Mesothelial cell of epicardium (in vitro differentiated cells): Measurements from ENCODE around the gene ROR2. TPM values are rescaled to one million over a fixed set of nuclear protein-coding genes. Genes with fewer than 3 reads are reported as not detected.

Experiments used
- DNase-seq, 2 experiments: peaks; one replicate each; pipeline ENCODE4 v3.0.0; 2021; ENCODE audit warnings: low spot score in 2 of 2; ENCODE audit not compliant: unreplicated experiment in 2 of 2
- H3K27ac Mint-ChIP-seq: 2 replicates; pipeline ENCODE4 v1.8.0; 2021; ENCODE audit warnings: mixed read lengths
- H3K27me3 Mint-ChIP-seq: 2 replicates; pipeline ENCODE4 v1.8.0; 2021; ENCODE audit warnings: low read depth, mixed read lengths
- H3K36me3 Mint-ChIP-seq: 2 replicates; pipeline ENCODE4 v1.8.0; 2021; ENCODE audit warnings: mixed read lengths
- H3K4me1 Mint-ChIP-seq: 2 replicates; pipeline ENCODE4 v1.8.0; 2021; ENCODE audit warnings: mixed read lengths
- H3K4me3 Mint-ChIP-seq: 2 replicates; pipeline ENCODE4 v1.8.0; 2021; ENCODE audit warnings: mild to moderate bottlenecking, moderate library complexity, mixed read lengths
- H3K9me3 Mint-ChIP-seq: 2 replicates; pipeline ENCODE4 v1.8.0; 2021; ENCODE audit warnings: mixed read lengths
- total RNA-seq: library from RNA; stranded (reverse); gene quantifications from 3 replicates; pipeline ENCODE4 v1.2.1, GENCODE V29; 2021
- TF ChIP-seq, protein P1 (sequence below): fragments of 200-600 bp; sonication (generic); IDR thresholded peaks from one replicate; pipeline ENCODE4 v1.5.0; 2021; ENCODE audit warnings: antibody characterized with exemption; ENCODE audit not compliant: unreplicated experiment

The ROR2 gene
- total RNA-seq, 1 donor from 2014 or later, result 41.0 TPM

DNA sequence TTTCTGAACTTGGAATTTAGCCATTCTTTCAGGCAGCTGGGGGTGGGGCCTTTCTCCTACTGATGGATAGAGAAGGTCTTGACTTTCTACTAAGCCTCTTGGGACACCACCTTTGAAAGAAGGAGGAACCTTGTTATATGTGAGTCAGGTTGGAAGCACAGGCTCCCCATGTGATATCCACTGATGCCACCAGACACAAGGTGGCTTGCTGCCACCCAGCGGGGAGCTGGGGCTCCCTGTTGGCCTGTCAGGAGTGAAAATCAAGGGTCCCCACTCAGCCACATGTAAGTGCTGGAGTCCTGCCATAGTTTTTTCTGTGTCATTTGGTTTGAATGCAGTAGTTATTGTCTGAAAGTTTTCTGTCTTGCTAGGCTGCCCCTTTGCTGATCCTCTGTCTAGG, 274.0 kb downstream of the ROR2 start:
- Mint-ChIP-seq H3K9me3 (peaks cover 39% of the 10 kb centered on the region), H3K27ac (no peak overlapping the region), H3K4me1 (peaks cover 27% of the 10 kb centered on the region), H3K4me3 (no peak overlapping the region), H3K36me3 (peaks cover 7% of the 10 kb centered on the region), H3K27me3 (no peaks in the 10 kb centered on the region)
- DNase-seq, result no peak
- TF ChIP-seq, protein P1, sequence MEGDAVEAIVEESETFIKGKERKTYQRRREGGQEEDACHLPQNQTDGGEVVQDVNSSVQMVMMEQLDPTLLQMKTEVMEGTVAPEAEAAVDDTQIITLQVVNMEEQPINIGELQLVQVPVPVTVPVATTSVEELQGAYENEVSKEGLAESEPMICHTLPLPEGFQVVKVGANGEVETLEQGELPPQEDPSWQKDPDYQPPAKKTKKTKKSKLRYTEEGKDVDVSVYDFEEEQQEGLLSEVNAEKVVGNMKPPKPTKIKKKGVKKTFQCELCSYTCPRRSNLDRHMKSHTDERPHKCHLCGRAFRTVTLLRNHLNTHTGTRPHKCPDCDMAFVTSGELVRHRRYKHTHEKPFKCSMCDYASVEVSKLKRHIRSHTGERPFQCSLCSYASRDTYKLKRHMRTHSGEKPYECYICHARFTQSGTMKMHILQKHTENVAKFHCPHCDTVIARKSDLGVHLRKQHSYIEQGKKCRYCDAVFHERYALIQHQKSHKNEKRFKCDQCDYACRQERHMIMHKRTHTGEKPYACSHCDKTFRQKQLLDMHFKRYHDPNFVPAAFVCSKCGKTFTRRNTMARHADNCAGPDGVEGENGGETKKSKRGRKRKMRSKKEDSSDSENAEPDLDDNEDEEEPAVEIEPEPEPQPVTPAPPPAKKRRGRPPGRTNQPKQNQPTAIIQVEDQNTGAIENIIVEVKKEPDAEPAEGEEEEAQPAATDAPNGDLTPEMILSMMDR, result no peak

DNA sequence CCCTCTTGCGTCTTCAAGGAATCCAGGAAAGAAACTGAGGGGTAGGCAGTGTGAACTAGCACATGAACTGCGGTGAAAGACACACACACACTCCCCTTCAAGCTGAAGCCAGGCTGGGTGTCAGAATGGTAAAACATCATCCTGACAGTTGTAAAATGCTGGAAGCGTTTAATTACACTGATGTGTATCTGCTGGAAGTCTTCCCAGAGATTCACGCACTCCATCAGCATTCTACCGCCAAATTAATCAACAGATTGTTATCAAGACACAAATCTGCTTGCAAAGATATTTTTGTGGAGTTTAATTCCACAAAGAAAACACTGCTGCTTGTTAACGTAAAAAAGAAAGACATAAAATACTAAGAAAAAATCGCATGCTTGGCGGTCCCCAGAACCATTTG, 285.4 kb downstream of the ROR2 start:
- Mint-ChIP-seq H3K27me3 (peaks cover 19% of the 10 kb centered on the region), H3K9me3 (peaks cover 4% of the 10 kb centered on the region), H3K4me1 (peaks cover 11% of the 10 kb centered on the region), H3K4me3 (no peak overlapping the region), H3K27ac (no peak overlapping the region), H3K36me3 (no peaks in the 10 kb centered on the region)
- TF ChIP-seq, protein P1, result no peak
- DNase-seq, result no peak

DNA sequence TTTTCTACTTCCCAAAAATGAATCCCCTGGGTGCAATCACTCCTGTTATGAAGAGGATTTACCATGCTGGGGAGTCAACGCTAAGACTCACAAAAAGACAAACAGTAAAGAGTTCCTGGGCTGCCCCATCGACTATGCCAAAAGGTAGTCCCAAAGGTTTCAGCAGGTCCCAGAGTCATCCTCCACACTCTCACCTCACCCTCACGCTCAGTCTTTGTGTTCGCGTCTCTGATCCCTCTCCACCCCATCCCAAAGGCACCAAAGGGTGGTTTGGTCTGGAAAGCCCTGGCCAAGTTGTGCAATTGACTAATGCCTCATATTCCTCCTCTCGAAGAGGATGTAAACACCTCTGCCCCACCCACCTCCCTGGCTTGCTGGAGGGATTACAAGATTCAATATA, 286.2 kb downstream of the ROR2 start:
- Mint-ChIP-seq H3K27ac (no peak overlapping the region), H3K27me3 (peaks cover 19% of the 10 kb centered on the region), H3K9me3 (no peaks in the 10 kb centered on the region), H3K36me3 (no peaks in the 10 kb centered on the region), H3K4me3 (no peak overlapping the region), H3K4me1 (peaks cover 11% of the 10 kb centered on the region)
- no peak for DNase-seq
- TF ChIP-seq, protein P1, result no peak

DNA sequence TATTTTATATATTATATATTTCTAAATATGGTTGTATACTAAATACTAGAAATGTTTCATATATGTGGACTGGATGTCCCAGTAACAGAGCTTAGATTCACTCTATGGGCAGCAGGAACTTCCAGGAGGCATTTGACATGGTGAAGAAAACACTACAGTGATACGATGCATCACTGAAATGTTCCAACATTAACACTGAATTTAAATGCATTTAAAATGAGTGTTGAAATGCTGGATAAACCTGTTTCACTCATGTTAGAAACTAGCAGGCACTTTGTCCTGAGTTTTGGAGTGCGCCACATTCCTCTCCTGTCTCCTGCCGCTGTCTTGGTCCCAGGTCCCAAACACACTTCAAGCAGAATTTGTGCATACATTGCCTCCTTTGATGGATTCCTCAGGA, 288.6 kb downstream of the ROR2 start:
- Mint-ChIP-seq H3K4me3 (no peak overlapping the region), H3K27ac (no peak overlapping the region), H3K36me3 (no peaks in the 10 kb centered on the region), H3K27me3 (peaks cover 19% of the 10 kb centered on the region), H3K4me1 (peaks cover 11% of the 10 kb centered on the region), H3K9me3 (no peaks in the 10 kb centered on the region)
- DNase-seq, result no peak
- TF ChIP-seq, protein P1, result no peak

DNA sequence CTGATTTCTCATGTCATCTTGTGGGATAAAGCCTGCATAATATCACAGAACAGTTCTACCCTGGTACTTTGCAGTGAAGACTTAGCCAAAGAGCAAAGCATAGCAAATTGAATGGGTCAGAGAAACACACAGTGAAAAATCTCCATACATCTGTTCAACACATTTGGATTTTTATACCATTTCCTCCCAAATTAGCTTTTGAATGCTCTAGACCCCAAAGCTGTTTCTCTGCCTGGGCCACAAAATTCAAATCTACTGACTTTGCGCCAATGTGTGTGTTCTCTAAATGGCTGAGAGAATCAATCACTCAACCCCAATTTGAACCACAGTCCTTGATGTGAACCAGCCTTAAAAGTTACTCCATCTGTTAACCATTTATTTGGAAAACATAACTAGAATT, 289.5 kb downstream of the ROR2 start:
- Mint-ChIP-seq H3K4me1 (peaks cover 16% of the 10 kb centered on the region), H3K36me3 (no peaks in the 10 kb centered on the region), H3K27me3 (peaks cover 19% of the 10 kb centered on the region), H3K9me3 (no peaks in the 10 kb centered on the region), H3K4me3 (no peak overlapping the region), H3K27ac (no peak overlapping the region)
- TF ChIP-seq, protein P1, result no peak
- DNase-seq, result no peak
